Choroid plexus epithelial cell (primary cell): Measurements from ENCODE around the gene GABRA5.
"Not testable (repeated sequence)": the region's sequence is repeated elsewhere in the genome, so short reads cannot be mapped to it uniquely, and the experiment has no call there.

Experiments
- DNase-seq: peaks from one replicate; pipeline ENCODE4 v3.0.0-alpha.2; 2010; ENCODE audit warnings: low read depth
- H3K4me3 ChIP-seq: 2 replicates; pipeline ENCODE4 v1.5.1; 2011; ENCODE audit warnings: low read depth, mild to moderate bottlenecking, control low read depth, low read length, moderate library complexity
- CTCF ChIP-seq: conservative IDR thresholded peaks from 2 replicates; pipeline ENCODE4 v1.5.1; 2011; ENCODE audit warnings: low read depth, mild to moderate bottlenecking, control low read depth, inconsistent platforms, low read length, moderate library complexity

The GABRA5 gene

GRCh38 chr15:26892678-26893077 lies 25.8 kb downstream of the GABRA5 start:
- DNase-seq, result no peak
- no peak overlapping the region for H3K4me3 ChIP-seq
- TF ChIP-seq CTCF, result no peak

- no peak for DNase-seq
- no peak overlapping the region for H3K4me3 ChIP-seq
- no peak for TF ChIP-seq CTCF
These were observed 26.6 kb downstream of the GABRA5 start for GRCh38 chr15:26893351-26894065.

GRCh38 chr15:26894181-26894580 lies 27.3 kb downstream of the GABRA5 start:
- no peak overlapping the region for H3K4me3 ChIP-seq
- no peak for DNase-seq
- no peak for TF ChIP-seq CTCF

GRCh38 chr15:26895346-26895745 lies 28.5 kb downstream of the GABRA5 start:
- not testable (repeated sequence) for H3K4me3 ChIP-seq, DNase-seq

GRCh38 chr15:26899658-26900057 lies 32.8 kb downstream of the GABRA5 start:
- no peak overlapping the region for H3K4me3 ChIP-seq
- DNase-seq, result no peak
- no peak for TF ChIP-seq CTCF

GRCh38 chr15:26901041-26901440 lies 34.2 kb downstream of the GABRA5 start:
- no peak for DNase-seq
- no peak for TF ChIP-seq CTCF
- no peak overlapping the region for H3K4me3 ChIP-seq

GRCh38 chr15:26910715-26911114 lies 43.9 kb downstream of the GABRA5 start:
- no peak for DNase-seq
- H3K4me3 ChIP-seq, result no peak overlapping the region
- no peak for TF ChIP-seq CTCF
